ENCODE results near the gene NKX6-1.
A peak's percentile ranks its signal among the peaks of the same experiment; 100 is the strongest.

The NKX6-1 gene

GRCh38 chr4:84472154-84472553 is 26.9 kb downstream of the NKX6-1 start:
- no peak for TF ChIP-seq CTCF (conservative IDR thresholded peaks at IDR 0.05; ENCODE audit: control insufficient read depth, insufficient read depth, low read depth, low read length)
- no peak overlapping the region for H3K4me3 ChIP-seq (ENCODE audit: control insufficient read depth, low read depth, low read length)
- no peak for DNase-seq (ENCODE audit: low read depth)

GRCh38 chr4:84470204-84470785 is 28.8 kb downstream of the NKX6-1 start:
- no peak overlapping the region for H3K4me3 ChIP-seq (ENCODE audit: control insufficient read depth, low read depth, low read length)
- peak; percentile 30 for TF ChIP-seq CTCF (conservative IDR thresholded peaks at IDR 0.05; ENCODE audit: control insufficient read depth, insufficient read depth, low read depth, low read length)
- peak; percentile 10 for DNase-seq (ENCODE audit: low read depth)

GRCh38 chr4:84467601-84468000 is 31.5 kb downstream of the NKX6-1 start:
- no peak for TF ChIP-seq CTCF (conservative IDR thresholded peaks at IDR 0.05; ENCODE audit: control insufficient read depth, insufficient read depth, low read depth, low read length)
- DNase-seq (ENCODE audit: low read depth) = no peak
- H3K4me3 ChIP-seq (ENCODE audit: control insufficient read depth, low read depth, low read length) = no peak overlapping the region

GRCh38 chr4:84459783-84460182 is 39.3 kb downstream of the NKX6-1 start:
- DNase-seq (ENCODE audit: low read depth) = no peak
- no peak for TF ChIP-seq CTCF (conservative IDR thresholded peaks at IDR 0.05; ENCODE audit: control insufficient read depth, insufficient read depth, low read depth, low read length)

GRCh38 chr4:84456157-84456556 is 42.9 kb downstream of the NKX6-1 start:
- DNase-seq (ENCODE audit: low read depth) = no peak
- no peak for TF ChIP-seq CTCF (conservative IDR thresholded peaks at IDR 0.05; ENCODE audit: control insufficient read depth, insufficient read depth, low read depth, low read length)
- H3K4me3 ChIP-seq (ENCODE audit: control insufficient read depth, low read depth, low read length) = no peak overlapping the region

More at GRCh38 chr4:84459783-84460182, 39.3 kb downstream of the NKX6-1 start:
- H3K4me3 ChIP-seq (ENCODE audit: control insufficient read depth, low read depth, low read length) = no peak overlapping the region

- DNase-seq (ENCODE audit: low read depth) = no peak
- H3K4me3 ChIP-seq (ENCODE audit: control insufficient read depth, low read depth, low read length) = no peak overlapping the region
- no peak for TF ChIP-seq CTCF (conservative IDR thresholded peaks at IDR 0.05; ENCODE audit: control insufficient read depth, insufficient read depth, low read depth, low read length)
These were observed 43.4 kb downstream of the NKX6-1 start for GRCh38 chr4:84455697-84456096.

GRCh38 chr4:84451546-84451945 is 47.5 kb downstream of the NKX6-1 start:
- DNase-seq (ENCODE audit: low read depth) = peak; percentile 27
- TF ChIP-seq CTCF (conservative IDR thresholded peaks at IDR 0.05; ENCODE audit: control insufficient read depth, insufficient read depth, low read depth, low read length) = peak; percentile 62

More at GRCh38 chr4:84451546-84451945, 47.5 kb downstream of the NKX6-1 start:
- H3K4me3 ChIP-seq (ENCODE audit: control insufficient read depth, low read depth, low read length) = no peak overlapping the region

All from fibroblast of mammary gland (primary cell).